GM12875 (cell line): ENCODE data around the gene DENND10.

Experiments used
- H3K4me3 ChIP-seq: one replicate; pipeline ENCODE4 v1.5.1; 2011; ENCODE audit warnings: low read depth, low read length, control low read depth
- TF ChIP-seq, protein P1 (sequence below): IDR thresholded peaks from 2 replicates; pipeline ENCODE4 v1.5.1; 2011; ENCODE audit warnings: low read depth, mild to moderate bottlenecking, control low read depth, inconsistent platforms, low read length, moderate library complexity, borderline replicate concordance; ENCODE audit not compliant: insufficient read depth

DENND10 gene

GRCh38 chr10:119112056-119112455 is 8.1 kb downstream of the DENND10 start:
- H3K4me3 ChIP-seq = no peak overlapping the region
- TF ChIP-seq, protein P1, sequence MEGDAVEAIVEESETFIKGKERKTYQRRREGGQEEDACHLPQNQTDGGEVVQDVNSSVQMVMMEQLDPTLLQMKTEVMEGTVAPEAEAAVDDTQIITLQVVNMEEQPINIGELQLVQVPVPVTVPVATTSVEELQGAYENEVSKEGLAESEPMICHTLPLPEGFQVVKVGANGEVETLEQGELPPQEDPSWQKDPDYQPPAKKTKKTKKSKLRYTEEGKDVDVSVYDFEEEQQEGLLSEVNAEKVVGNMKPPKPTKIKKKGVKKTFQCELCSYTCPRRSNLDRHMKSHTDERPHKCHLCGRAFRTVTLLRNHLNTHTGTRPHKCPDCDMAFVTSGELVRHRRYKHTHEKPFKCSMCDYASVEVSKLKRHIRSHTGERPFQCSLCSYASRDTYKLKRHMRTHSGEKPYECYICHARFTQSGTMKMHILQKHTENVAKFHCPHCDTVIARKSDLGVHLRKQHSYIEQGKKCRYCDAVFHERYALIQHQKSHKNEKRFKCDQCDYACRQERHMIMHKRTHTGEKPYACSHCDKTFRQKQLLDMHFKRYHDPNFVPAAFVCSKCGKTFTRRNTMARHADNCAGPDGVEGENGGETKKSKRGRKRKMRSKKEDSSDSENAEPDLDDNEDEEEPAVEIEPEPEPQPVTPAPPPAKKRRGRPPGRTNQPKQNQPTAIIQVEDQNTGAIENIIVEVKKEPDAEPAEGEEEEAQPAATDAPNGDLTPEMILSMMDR = no peak

DNA sequence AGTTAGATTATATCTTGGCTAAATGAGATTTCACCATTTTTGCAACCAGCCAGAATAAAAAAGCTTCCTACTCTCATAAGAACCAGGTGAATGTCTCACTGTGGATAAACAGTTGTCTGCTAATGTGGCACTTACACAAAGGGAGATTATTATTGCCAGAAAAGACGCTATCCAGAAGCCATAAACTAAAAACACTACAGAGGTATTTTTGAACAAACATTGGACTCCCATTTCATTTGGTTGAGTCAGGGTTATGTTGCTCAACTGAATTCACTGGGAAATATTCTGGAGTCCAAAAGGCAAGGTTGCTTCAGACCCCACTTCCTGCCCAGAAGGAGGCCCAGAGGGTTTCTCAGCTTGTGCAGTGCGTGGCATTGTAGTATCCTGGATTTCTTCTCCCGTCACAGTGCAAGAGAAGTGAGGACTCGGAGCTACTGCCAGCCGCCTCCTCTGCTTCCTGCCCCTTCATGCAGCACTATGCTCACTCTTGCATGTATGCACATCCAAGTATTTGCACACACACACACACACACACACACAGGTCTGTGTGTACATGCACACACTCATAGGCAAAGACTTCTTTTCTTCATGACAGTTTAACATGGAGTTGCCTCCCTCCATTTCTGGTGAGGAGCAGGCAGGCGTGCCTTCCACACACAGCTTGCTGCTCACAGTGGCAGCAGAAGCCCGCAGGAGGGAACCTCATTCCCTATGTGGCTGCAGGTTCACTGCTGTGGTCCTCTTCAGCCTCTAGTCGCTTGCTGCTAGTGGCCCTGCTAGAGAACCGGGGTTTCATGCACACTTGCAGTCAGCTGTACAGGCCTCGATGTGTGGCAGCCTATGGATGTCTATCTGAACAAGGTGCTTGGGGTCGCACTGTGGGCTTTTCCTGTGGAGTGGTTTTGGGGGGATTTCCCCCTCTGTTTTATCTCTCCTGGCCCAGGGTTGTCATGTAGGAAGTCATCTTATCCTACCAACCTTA is 10.1 kb downstream of the DENND10 start:
- H3K4me3 ChIP-seq = no peak overlapping the region

GRCh38 chr10:119115926-119116325 is 12.0 kb downstream of the DENND10 start:
- no peak overlapping the region for H3K4me3 ChIP-seq
- TF ChIP-seq, protein P1 = no peak

More for the DNA sequence above, 10.1 kb downstream of the DENND10 start:
- TF ChIP-seq, protein P1 = no peak

DNA sequence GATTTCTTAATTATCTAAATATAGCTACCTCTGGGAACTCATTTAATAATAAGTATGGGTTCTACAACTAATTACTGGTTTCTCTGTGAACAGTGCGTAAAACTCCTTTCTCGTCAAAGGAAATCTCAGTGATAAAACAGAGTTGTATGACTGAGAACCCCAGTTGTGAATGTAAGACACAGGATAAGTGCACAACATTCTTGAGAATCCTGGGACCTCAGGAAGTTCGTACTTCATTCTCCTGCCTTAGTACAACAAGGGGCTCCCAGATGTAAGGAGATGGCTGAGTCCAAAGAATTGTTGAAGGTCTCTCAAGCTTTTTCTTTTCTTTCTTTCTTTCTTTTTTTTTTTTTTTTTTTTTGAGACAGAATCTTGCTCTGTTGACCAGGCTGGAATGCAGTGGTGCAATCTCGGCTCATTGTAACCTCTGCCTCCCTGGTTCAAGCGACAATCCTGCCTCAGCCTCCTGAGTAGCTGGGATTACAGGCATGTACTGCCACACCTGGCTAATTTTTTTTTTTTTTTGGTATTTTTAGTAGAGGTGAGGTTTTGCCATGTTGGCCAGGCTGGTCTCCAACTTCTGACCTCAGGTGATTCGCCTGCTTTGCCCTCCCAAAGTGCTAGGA is 12.5 kb downstream of the DENND10 start:
- TF ChIP-seq, protein P1 = no peak
- no peak overlapping the region for H3K4me3 ChIP-seq

- TF ChIP-seq, protein P1 = no peak
- H3K4me3 ChIP-seq = no peak overlapping the region
Measured at GRCh38 chr10:119118231-119118630, 14.3 kb downstream of the DENND10 start.

GRCh38 chr10:119119400-119119799 is 15.5 kb downstream of the DENND10 start:
- H3K4me3 ChIP-seq = no peak overlapping the region
- TF ChIP-seq, protein P1 = no peak
